IMR-90 (cell line): ENCODE results near the gene IBA57. TPM values are rescaled to one million over a fixed set of nuclear protein-coding genes. Genes with fewer than 3 reads are reported as not detected.

Experiments
- ATAC-seq: fragments of 200-7000 bp; cut with Tn5 transposase; 2 replicates; pipeline ENCODE4 v1.9.1; 2020; ENCODE audit warnings: low read depth, mild to moderate bottlenecking, moderate library complexity
- BruUV-seq: library from RNA; stranded (reverse); fragments of 400-500 nt; replicated peaks from 2 replicates; lab custom pipeline; 2021; lab: Mats Ljungman, UMichigan
- CTCF ChIA-PET: fragments of 300-600 bp; formaldehyde crosslinking; extraction: SDS; loops from one replicate; lab custom pipeline; 2021; ENCODE audit warnings: antibody characterized with exemption; lab: Yijun Ruan, JAX
- POLR2A ChIA-PET: fragments of 300-600 bp; sonication (Branson Sonifier 250); formaldehyde crosslinking; loops from one replicate; lab custom pipeline; 2022; ENCODE audit warnings: antibody characterized with exemption; ENCODE audit not compliant: unreplicated experiment; lab: Charles Lee
- DNase-seq: peaks from one replicate; pipeline ENCODE4 v3.0.0; 2013
- H2AFZ ChIP-seq: replicated peaks from 2 replicates; pipeline ENCODE3; 2013; ENCODE audit warnings: low read length, mild to moderate bottlenecking; ENCODE audit not compliant: poor library complexity
- H2AK5ac ChIP-seq: 2 replicates; pipeline ENCODE4 v1.6.1; 2013; ENCODE audit warnings: low read depth, low read length, inconsistent platforms
- H2AK9ac ChIP-seq: replicated peaks from 2 replicates; pipeline ENCODE3; 2013; ENCODE audit warnings: mild to moderate bottlenecking, low read depth, low read length, moderate library complexity; ENCODE audit not compliant: poor library complexity
- H2BK120ac ChIP-seq: 2 replicates; pipeline ENCODE4 v1.6.1; 2013; ENCODE audit warnings: low read depth, low read length, inconsistent platforms
- H2BK15ac ChIP-seq: 3 replicates; pipeline ENCODE4 v1.6.1; 2013; ENCODE audit warnings: low read depth, low read length, inconsistent platforms
- H2BK20ac ChIP-seq: 2 replicates; pipeline ENCODE4 v1.6.1; 2013; ENCODE audit warnings: low read depth, mild to moderate bottlenecking, inconsistent platforms, low read length, moderate library complexity
- H2BK5ac ChIP-seq: 2 replicates; pipeline ENCODE4 v1.6.1; 2013; ENCODE audit warnings: mild to moderate bottlenecking, low read depth, low read length, inconsistent platforms; ENCODE audit not compliant: poor library complexity, severe bottlenecking
- H3K14ac ChIP-seq: replicated peaks from 2 replicates; pipeline ENCODE4 v1.6.1; 2013; ENCODE audit warnings: low read depth, low read length, inconsistent platforms
- H3K18ac ChIP-seq: 2 replicates; pipeline ENCODE4 v1.6.1; 2013; ENCODE audit warnings: low read depth, low read length, control low read depth
- H3K23ac ChIP-seq: 2 replicates; pipeline ENCODE4 v1.6.1; 2013; ENCODE audit warnings: low read depth, low read length, inconsistent platforms
- H3K27ac ChIP-seq: 2 replicates; pipeline ENCODE4 v1.5.1; 2013; ENCODE audit warnings: mild to moderate bottlenecking, control low read depth, low read length; ENCODE audit not compliant: insufficient read depth
- H3K27me3 ChIP-seq: 2 replicates; pipeline ENCODE4 v1.6.1; 2013; ENCODE audit warnings: low read length; ENCODE audit not compliant: control insufficient read depth, insufficient read depth
- H3K36me3 ChIP-seq: 2 replicates; pipeline ENCODE4 v1.6.1; 2013; ENCODE audit warnings: low read length, mixed read lengths; ENCODE audit not compliant: control insufficient read depth, insufficient read depth
- H3K4ac ChIP-seq: 2 replicates; pipeline ENCODE4 v1.6.1; 2013; ENCODE audit warnings: low read depth, low read length, inconsistent platforms
- H3K4me1 ChIP-seq: 2 replicates; pipeline ENCODE4 v1.6.1; 2013; ENCODE audit warnings: low read length, mixed read lengths; ENCODE audit not compliant: control insufficient read depth, insufficient read depth
- H3K4me2 ChIP-seq: 2 replicates; pipeline ENCODE4 v1.6.1; 2013; ENCODE audit warnings: low read depth, mild to moderate bottlenecking, control low read depth, low read length, moderate library complexity
- H3K4me3 ChIP-seq: 2 replicates; pipeline ENCODE4 v1.5.1; 2013; ENCODE audit warnings: low read depth, mild to moderate bottlenecking, control low read depth, low read length, moderate library complexity; ENCODE audit not compliant: insufficient read depth
- H3K56ac ChIP-seq: 2 replicates; pipeline ENCODE4 v1.6.1; 2013; ENCODE audit warnings: low read length, inconsistent platforms; ENCODE audit not compliant: insufficient read depth; ENCODE audit errors: extremely low read depth
- H3K79me1 ChIP-seq, 2 experiments: 2 replicates each; pipeline ENCODE4 v1.6.1; 2013; ENCODE audit warnings: low read length in 2 of 2, inconsistent platforms in 1 of 2, low read depth in 1 of 2
- H3K9ac ChIP-seq: 2 replicates; pipeline ENCODE4 v1.6.1; 2013; ENCODE audit warnings: low read depth, low read length, control low read depth
- H3K9me1 ChIP-seq: 2 replicates; pipeline ENCODE4 v1.6.1; 2013; ENCODE audit warnings: low read length, inconsistent platforms; ENCODE audit not compliant: insufficient read depth
- H3K9me3 ChIP-seq: 2 replicates; pipeline ENCODE4 v1.6.1; 2013; ENCODE audit warnings: low read length; ENCODE audit not compliant: control insufficient read depth, insufficient read depth
- H4K20me1 ChIP-seq: 2 replicates; pipeline ENCODE4 v1.6.1; 2013; ENCODE audit warnings: low read length, inconsistent platforms; ENCODE audit not compliant: insufficient read depth
- H4K5ac ChIP-seq: 2 replicates; pipeline ENCODE4 v1.6.1; 2013; ENCODE audit warnings: mild to moderate bottlenecking, low read depth, low read length, control low read depth
- H4K8ac ChIP-seq, 2 experiments: 2 replicates each; pipeline ENCODE4 v1.6.1; 2013; ENCODE audit warnings: low read depth in 2 of 2, low read length in 2 of 2, control low read depth in 1 of 2, inconsistent platforms in 1 of 2
- H4K91ac ChIP-seq: 2 replicates; pipeline ENCODE4 v1.6.1; 2013; ENCODE audit warnings: low read depth, low read length, inconsistent platforms; ENCODE audit not compliant: insufficient read depth
- BHLHE40 ChIP-seq: fragments of 150-350 bp; IDR thresholded peaks from 2 replicates; pipeline ENCODE4 v1.6.1; 2016; ENCODE audit warnings: mild to moderate bottlenecking, low read depth, low read length
- FOS ChIP-seq: fragments of 150-350 bp; IDR thresholded peaks from 2 replicates; pipeline ENCODE4 v1.6.1; 2016; ENCODE audit warnings: low read depth, low read length
- WGBS, 2 experiments: methylation state at CpG; one replicate each; pipeline versions ENCODE4 v1.1.5 to v1.1.7; 2013; ENCODE audit warnings: missing lambda C conversion rate in 2 of 2; ENCODE audit not compliant: insufficient read length in 1 of 2; ENCODE audit errors: extremely low coverage in 2 of 2; 5-methylcytosine and 5-hydroxymethylcytosine counted together
- dilution Hi-C: fragments of 300-500 bp; cut with HindIII; formaldehyde crosslinking; loops from one replicate; pipeline ENCODE4 v1.14.3; 2018; ENCODE audit warnings: low sequenced_read_pairs; ENCODE audit not compliant: unreplicated experiment
- in situ Hi-C: fragments of 300-500 bp; cut with MboI; formaldehyde crosslinking; loops from 3 replicates; pipeline ENCODE4 v1.14.3; 2019; ENCODE audit warnings: low sequenced_read_pairs, inconsistent platforms, mixed read lengths
- intact Hi-C: fragments of 100-400 bp; cut with micrococcal nuclease; formaldehyde crosslinking; loops from 2 replicates; pipeline ENCODE4 v1.10.0; 2022
- polyA plus RNA-seq, 3 experiments: library from polyadenylated mRNA; depleted of rRNA; stranded (reverse); fragments of >200 nt; gene quantifications; 2 replicates each; pipeline ENCODE4 v1.2.3, GENCODE V29; 2012; ENCODE audit warnings: low replicate concordance in 1 of 3
- total RNA-seq: library from RNA; depleted of rRNA; stranded (reverse); fragments of >200 nt; gene quantifications from 2 replicates; pipeline ENCODE4 v1.2.3, GENCODE V29; 2012

The IBA57 gene
- total and polyA plus RNA-seq, 2 of the 4 experiments (the other 2 are of a cell fraction) = 2.0 to 2.6 TPM

DNA sequence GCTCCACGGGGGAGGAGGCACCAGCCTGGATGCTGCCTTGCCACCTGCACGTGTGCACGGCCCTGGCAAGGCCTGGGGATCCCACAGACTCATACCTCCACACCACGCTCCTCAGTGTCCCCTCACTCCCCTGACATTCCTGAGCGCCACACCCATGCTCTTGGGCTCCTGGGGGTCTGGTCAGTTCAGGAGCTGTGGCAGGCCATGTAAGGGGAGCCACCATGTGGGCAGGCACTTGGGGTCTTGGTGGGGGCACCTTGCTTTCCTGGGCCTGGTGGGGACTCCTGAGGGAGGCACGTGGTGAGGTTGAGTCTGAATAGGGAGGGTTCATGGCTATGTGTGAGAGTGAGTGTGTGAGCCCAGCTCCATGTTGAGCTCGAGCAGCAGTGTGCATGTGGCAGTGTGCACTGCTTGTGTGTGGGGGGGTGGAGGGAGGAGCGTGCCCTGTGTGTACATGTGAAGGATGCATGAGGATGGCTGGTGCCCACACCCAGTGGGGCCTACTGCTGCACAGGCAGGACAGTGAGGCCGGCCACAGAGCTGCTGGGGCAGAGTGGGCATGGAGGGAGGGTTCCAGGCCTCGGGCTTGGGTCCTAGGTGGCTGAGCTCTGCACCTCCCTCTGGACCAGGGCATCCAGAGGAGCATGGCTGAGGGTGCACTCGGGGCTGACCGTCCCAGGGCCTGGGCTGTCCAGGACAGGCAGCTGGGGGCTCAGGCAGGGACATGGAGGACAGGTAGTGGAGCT lies 14.3 kb upstream of the IBA57 start:
- 86% methylated on average over 3 of the region's 12 CpGs; no CpG with 5 or more reads in 1 of the 2 experiments for WGBS, 2 experiments
- Histone ChIP-seq H3K4me2 (peak overlapping the region; percentile 2; the same call in 1 of the 2 replicates), H3K18ac (no peak overlapping the region; the same call in 1 of the 2 replicates), H2AK9ac (peak overlapping the region; percentile 95), H2BK120ac (no peak overlapping the region), H3K4me3 (no peak overlapping the region), H4K5ac (peak overlapping the region; percentile 14), H3K4me1 (peaks cover 23% of the 10 kb centered on the region), H3K9me3 (no peaks in the 10 kb centered on the region), H3K9me1 (peaks cover 16% of the 10 kb centered on the region), H3K27me3 (no peaks in the 10 kb centered on the region), H3K36me3 (peaks cover 8% of the 10 kb centered on the region), H4K8ac (peak overlapping the region; percentile 44 to 71; a peak in 3 of 4 replicates), H4K20me1 (peaks cover 15% of the 10 kb centered on the region; the same call in 1 of the 2 replicates), H2BK5ac (peak overlapping the region; percentile 56), H3K4ac (peak overlapping the region; percentile 68), H2AK5ac (peak overlapping the region; percentile 76), H3K9ac (peak overlapping the region; percentile 13), H3K23ac (peak overlapping the region; percentile 12; the same call in 1 of the 2 replicates), H3K79me1 (peaks cover 14 to 55% of the 10 kb centered on the region in 2 experiments), H3K14ac (peak overlapping the region; percentile 26; the same call in 1 of the 2 replicates), H2BK20ac (no peak overlapping the region), H4K91ac (peak overlapping the region; percentile 60; the same call in 1 of the 2 replicates), H2AFZ (peak overlapping the region; percentile 78), H2BK15ac (no peak overlapping the region), H3K56ac (no peak overlapping the region), H3K27ac (peak overlapping the region; percentile 74)
- peak; percentile 6; the same call in 1 of the 2 replicates for ATAC-seq
- DNase-seq = no peak
- ChIA-PET POLR2A (no interaction called here), CTCF (no interaction called here)
- intact Hi-C loops = no loop called here
- no peak for TF ChIP-seq FOS
- TF ChIP-seq BHLHE40 = peak; percentile 4; the same call in 1 of the 2 replicates
- BruUV-seq = no TSS peak
- dilution Hi-C loops = no loop called here
- in situ Hi-C loops = no loop called here
